Posterior cingulate gyrus (tissue), 11 donors: ENCODE measurements around the gene HDAC5.
"Not testable (repeated sequence)": the region's sequence is repeated elsewhere in the genome, so short reads cannot be mapped to it uniquely, and the experiment has no call there.

Experiments
- DNase-seq, 10 donors: peaks; one replicate each; pipeline versions ENCODE4 v3.0.0 to v3.0.0-alpha.2; 2020 to 2021; ENCODE audit warnings: mixed read lengths in 3 of 10
- intact Hi-C: fragments of 100-400 bp; cut with DNase I; formaldehyde crosslinking; loops from one replicate; pipeline ENCODE4 v1.15.1; 2023

HDAC5 gene

DNA sequence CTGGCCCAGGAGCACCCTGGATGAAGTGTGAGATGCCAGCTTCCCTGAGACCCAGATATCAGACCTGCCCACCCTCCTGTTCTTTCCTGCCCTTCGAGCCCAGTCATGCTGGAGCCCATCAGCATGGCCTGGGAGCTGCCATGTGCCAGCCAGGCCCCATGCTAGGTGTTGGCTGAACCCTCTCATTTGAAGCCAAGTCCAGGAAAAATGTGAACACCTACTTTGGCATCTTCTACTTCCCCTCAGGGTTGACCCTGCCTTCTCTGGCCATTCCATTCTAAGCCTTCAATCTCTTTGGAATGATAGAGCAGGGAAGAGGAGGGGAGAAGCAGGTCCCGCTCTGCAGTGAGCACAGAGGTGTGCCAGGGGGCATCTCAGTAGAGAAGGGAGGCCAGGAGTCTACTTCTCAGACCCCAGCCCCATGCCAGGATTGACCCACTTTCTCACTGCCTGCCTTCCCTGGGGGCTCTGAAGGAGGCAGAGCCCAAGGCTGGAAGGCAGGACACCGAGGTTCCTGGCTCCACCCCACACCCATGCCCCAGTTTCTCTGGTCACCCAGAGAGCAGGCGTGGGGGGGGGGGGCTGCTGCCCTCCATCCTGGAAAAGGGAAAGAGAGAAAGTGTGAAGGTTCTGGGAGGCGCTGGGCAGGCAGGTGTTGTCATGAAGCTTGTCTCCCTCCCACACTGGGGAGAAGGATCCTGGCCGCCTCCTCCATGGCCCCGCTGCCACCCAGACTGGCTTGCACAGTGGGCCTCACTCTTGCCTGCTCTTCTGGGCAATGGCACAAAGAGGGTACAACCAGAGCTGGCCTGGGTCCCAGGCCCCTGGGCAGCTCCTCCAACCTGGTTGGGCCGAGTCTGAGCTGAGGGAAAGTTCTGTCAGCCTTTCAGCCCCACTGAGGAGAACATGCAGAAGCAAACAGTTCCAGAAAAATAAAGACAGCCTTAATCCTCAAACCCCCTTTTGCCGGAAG lies 9.3 kb downstream of the HDAC5 start:
- intact Hi-C loops, result no loop called here
- DNase-seq, result peak in 1 of 10 donors; percentile 86

GRCh38 chr17:44113382-44113781 lies 10.1 kb downstream of the HDAC5 start:
- intact Hi-C loops, result no loop called here
- no peak for DNase-seq

- intact Hi-C loops, result no loop called here
- no peak for DNase-seq
These were observed 10.9 kb downstream of the HDAC5 start for GRCh38 chr17:44112284-44113280.

DNA sequence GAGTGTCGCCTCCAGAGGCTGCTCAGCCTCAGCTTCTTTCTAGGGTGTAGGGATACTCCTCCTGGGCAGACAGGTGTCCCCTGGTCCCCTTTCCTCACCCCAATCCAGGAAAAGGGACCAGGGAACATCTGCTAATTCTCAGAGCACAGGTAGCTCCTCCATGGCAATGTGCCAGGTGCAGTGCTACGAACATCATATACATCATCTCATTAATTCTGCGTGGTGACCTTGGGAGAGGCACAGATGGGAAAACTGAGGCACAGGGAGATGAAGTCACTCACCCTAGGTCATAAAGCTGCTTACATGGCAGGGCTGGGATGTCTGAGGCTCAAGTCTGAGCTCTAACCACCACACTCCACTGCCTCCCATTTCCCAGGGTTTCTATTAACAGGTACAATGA lies 11.7 kb downstream of the HDAC5 start:
- intact Hi-C loops, result loop anchor here (1.0 to 2.0 kb wide), 2 partner anchors 12 to 41 kb away; partner anchors contain the start of genes G6PC3 and HDAC5

GRCh38 chr17:44110823-44111633 lies 12.4 kb downstream of the HDAC5 start:
- intact Hi-C loops, result loop anchor here (1.0 to 2.0 kb wide), 2 partner anchors 12 to 40 kb away; partner anchors contain the start of genes G6PC3 and HDAC5
- peak; percentile 94 to 99 (median 98) for DNase-seq

More for the DNA sequence above, 11.7 kb downstream of the HDAC5 start:
- DNase-seq, result no peak

GRCh38 chr17:44110011-44110686 lies 13.3 kb downstream of the HDAC5 start:
- intact Hi-C loops, result loop anchor here (2.0 kb wide), 1 partner anchor 39 kb away; the partner anchor contains the start of gene G6PC3
- DNase-seq, result peak in 1 of 10 donors; percentile 63

GRCh38 chr17:44109312-44109630 lies 14.2 kb downstream of the HDAC5 start:
- intact Hi-C loops, result no loop called here
- DNase-seq, result no peak

DNA sequence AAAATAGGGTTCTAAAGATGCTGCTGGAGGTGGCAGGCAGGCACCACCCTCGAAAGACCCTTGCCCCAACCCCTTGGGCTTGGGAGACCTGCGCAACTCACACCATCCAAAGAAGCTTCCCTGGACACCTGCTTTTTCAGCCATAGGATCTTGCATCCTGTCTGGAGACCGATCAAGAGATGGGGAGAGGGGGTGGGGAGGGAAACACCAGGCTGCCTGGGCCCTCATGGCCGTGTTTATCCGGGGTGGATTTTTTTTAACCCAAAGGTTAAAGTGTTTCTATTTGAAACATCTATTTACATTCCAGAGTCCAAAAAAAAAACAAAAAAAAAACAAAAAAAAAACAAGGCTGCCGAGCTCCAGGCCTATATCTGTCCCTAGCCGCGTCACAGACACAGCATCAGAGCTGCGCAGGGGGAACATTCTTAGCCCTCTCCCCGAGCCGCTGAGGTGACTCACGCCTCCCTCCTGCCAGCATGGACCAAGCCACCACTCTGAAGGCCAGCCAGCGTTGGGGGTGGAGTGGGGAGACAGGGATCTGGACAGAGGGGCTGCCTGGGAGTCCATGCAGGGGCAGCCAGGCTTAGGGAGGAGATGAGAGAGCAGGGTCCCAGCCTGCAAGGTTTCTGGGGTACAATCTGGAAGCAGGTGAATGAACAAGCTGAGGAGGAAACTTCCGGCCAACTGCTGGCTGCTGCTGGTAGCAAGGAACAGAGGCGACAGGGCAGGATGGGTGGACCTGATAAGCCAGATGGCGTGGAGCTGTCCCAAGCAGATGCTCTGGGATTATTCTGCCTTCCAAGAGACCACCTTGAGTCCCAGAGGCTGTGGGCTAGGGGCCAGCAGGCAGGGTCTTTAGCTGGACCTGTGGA lies 14.8 kb downstream of the HDAC5 start:
- DNase-seq, result peak in 7 of 10 donors; percentile 39 to 95 (median 82)
- intact Hi-C loops, result no loop called here

- DNase-seq, result no peak
- intact Hi-C loops, result no loop called here
These were observed 16.6 kb downstream of the HDAC5 start for GRCh38 chr17:44106801-44107200.

DNA sequence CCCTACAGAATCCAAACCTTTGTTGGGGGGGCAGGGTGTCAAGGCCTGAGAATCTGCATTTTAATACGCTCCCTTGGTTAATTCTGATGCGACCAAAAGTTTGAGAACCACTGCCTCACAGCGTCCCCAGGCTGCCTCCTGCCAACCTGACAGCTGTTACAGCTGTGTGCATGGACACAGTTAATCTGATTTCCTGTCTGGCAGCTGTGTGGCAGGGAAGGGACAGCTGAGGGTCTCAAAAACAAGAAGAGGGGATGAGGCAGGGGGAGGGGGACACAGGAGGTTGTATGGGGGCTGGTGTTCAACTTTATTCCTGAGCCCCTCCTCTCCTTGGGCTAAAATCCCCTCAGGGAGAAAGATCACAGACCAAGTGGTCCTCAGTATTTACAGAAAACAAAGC lies 17.5 kb downstream of the HDAC5 start:
- intact Hi-C loops, result no loop called here
- DNase-seq, result no peak

GRCh38 chr17:44105483-44105882 lies 18.0 kb downstream of the HDAC5 start:
- intact Hi-C loops, result no loop called here
- DNase-seq, result peak in 1 of 10 donors; percentile 65

GRCh38 chr17:44102849-44103622 lies 20.4 kb downstream of the HDAC5 start:
- DNase-seq, result peak in 1 of 10 donors; percentile 31
- intact Hi-C loops, result no loop called here

DNA sequence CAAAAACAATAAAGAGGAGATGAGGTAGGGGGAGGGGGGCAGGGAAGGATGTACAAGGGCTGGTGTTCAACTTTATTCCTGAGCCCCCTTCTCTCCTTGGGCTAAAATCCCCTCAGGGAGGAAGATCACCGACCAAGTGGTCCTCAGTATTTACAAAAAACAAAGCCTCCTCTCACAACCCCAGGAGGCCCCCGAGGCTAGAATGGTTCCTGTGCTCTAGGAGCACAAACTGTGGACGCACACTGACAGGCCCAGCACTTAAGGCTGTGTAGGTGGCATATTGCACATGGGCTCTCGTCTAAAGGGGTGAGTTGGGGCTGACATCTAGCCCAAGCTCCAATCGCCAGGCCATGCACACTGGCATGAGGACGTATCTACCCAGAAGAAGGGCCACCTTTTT lies 21.6 kb downstream of the HDAC5 start:
- intact Hi-C loops, DNase-seq: not testable (repeated sequence)

- peak in 1 of 10 donors; percentile 34 for DNase-seq
These were observed 26.1 kb downstream of the HDAC5 start for GRCh38 chr17:44097110-44097958.

DNA sequence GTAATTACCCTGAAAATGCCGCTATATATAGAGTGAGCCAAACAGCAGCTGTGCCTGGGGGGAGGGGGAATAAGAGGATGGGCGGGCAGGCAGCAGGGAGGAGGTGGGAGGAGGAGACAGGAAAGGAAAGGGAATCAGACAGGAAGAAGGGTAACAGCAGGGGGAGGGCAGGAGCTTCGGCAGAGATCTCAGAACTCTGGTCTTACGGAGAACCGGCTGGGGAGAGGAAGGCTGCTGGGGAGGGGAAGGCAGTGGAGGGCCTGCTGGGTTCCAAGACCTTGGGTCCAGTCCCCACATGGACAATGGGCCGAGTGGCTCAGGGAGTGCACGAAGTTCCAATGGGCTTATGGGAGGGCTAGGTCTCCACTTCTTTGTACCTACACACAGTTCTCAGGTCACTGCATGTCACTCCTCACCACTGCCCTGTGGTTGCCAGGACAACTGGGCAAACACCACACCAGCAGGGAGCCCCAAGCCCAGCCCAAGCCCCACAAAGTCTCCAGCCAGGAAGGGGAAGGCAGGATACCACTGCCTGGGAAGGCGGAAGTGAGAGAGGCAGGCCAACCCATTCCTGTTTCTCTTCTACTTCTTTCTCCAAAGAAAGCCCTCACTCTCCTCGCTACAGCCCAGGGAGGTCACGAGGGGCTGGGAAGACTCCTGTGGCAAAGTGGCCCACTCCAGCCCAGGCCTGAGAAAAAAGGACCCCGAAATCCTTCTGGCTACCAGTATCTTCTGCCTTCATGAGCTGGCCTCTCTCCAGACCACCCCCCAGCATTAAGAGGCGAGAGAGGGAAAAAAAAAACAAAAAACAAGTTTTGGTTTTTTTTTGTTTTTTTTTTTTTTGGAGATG lies 27.6 kb downstream of the HDAC5 start:
- intact Hi-C loops, result no loop called here

More at GRCh38 chr17:44097110-44097958, 26.1 kb downstream of the HDAC5 start:
- intact Hi-C loops, result no loop called here

GRCh38 chr17:44095388-44095646 lies 28.1 kb downstream of the HDAC5 start:
- intact Hi-C loops, result no loop called here

More for the DNA sequence above, 27.6 kb downstream of the HDAC5 start:
- peak; percentile 49 to 95 (median 64) for DNase-seq

More at GRCh38 chr17:44095388-44095646, 28.1 kb downstream of the HDAC5 start:
- peak in 1 of 10 donors; percentile 62 for DNase-seq
